Fibroblast of the aortic adventitia (primary cell): ENCODE results near the gene CCDC188. TPM values are rescaled to one million over a fixed set of nuclear protein-coding genes. Genes with fewer than 3 reads are reported as not detected.

Experiments used
- DNase-seq: peaks from one replicate; pipeline ENCODE4 v3.0.0-alpha.2; 2010; ENCODE audit warnings: low read depth
- H3K4me3 ChIP-seq: 2 replicates; pipeline ENCODE4 v1.5.1; 2011; ENCODE audit warnings: low read depth, mild to moderate bottlenecking, control low read depth, low read length, moderate library complexity
- total RNA-seq: library from RNA; depleted of rRNA; stranded (reverse); fragments of >200 nt; gene quantifications from 2 replicates; pipeline ENCODE4 v1.2.3, GENCODE V29; 2012; ENCODE audit warnings: low replicate concordance
- TF ChIP-seq, protein P1 (sequence below): IDR thresholded peaks from 2 replicates; pipeline ENCODE4 v1.5.1; 2011; ENCODE audit warnings: mild to moderate bottlenecking, low read length, control low read depth, inconsistent platforms; ENCODE audit not compliant: insufficient read depth

Gene CCDC188
- total RNA-seq, 1 donor, result 0.45 TPM

DNA sequence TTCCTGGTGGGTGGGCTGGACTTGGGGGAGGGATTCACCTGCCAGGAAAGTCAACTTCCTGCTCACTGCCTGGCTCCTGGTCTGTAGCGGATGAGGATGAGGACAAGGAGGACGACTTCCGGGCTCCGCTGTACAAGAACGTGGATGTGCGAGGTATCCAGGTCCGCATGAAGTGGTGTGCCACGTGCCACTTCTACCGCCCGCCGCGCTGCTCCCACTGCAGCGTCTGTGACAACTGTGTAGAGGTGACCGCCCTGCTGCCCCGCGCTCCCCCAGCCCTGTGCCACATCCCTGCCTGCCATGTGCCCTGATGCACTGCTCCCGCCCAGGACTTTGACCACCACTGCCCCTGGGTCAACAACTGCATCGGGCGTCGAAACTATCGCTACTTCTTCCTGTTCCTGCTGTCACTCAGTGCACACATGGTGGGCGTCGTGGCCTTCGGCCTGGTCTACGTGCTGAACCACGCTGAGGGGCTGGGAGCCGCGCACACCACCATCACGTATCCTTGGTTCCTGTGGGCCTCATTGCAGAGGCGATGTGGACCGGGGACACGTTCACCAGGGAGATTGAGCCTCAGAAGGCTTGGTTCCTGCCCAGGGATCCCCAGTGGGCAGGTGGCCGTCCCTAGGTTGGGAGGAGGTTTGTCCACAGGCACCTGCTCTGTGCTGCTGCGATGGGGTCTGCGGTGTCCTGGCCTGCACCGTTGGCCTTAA lies 11.3 kb downstream of the CCDC188 start:
- DNase-seq, result no peak
- no peak overlapping the region for H3K4me3 ChIP-seq
- TF ChIP-seq, protein P1, sequence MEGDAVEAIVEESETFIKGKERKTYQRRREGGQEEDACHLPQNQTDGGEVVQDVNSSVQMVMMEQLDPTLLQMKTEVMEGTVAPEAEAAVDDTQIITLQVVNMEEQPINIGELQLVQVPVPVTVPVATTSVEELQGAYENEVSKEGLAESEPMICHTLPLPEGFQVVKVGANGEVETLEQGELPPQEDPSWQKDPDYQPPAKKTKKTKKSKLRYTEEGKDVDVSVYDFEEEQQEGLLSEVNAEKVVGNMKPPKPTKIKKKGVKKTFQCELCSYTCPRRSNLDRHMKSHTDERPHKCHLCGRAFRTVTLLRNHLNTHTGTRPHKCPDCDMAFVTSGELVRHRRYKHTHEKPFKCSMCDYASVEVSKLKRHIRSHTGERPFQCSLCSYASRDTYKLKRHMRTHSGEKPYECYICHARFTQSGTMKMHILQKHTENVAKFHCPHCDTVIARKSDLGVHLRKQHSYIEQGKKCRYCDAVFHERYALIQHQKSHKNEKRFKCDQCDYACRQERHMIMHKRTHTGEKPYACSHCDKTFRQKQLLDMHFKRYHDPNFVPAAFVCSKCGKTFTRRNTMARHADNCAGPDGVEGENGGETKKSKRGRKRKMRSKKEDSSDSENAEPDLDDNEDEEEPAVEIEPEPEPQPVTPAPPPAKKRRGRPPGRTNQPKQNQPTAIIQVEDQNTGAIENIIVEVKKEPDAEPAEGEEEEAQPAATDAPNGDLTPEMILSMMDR, result no peak

DNA sequence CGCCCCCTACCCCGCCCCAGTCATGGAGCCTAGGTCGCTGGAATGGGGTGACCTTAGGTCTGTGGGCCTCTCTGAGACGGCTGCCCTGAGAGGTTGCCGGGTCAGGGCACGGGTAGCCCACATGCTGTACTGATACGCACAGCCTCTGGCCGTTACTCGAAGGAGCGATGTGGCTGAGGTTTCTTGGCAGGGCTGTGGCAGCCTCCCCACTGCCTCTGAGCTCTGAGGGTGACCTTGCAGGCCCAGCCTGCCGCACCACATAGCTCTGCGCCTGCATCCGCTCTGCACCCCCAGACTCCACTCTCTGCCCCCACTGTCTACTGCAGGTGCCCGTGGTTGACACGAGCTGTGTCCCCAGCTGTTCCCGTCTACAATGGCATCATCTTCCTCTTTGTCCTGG lies 12.0 kb downstream of the CCDC188 start:
- DNase-seq, result no peak
- TF ChIP-seq, protein P1, result no peak
- H3K4me3 ChIP-seq, result no peak overlapping the region

DNA sequence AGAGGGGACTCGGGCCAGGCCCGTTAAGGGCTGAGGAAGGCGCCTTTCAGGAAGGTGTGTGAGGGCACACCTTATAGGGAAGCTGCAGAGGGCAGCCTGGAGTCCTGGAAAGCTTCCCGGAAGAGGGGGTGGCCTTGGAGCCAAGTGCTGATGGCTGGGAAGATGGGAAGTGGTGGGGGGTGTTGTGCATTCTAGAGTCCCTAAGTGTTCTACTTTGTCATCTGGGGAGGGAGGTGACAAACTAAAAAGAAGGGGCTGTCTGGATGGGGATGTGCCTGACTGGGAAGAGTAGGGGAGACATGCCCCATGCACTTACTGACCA lies 12.5 kb downstream of the CCDC188 start:
- no peak for DNase-seq
- H3K4me3 ChIP-seq, result no peak overlapping the region
- TF ChIP-seq, protein P1, result no peak

DNA sequence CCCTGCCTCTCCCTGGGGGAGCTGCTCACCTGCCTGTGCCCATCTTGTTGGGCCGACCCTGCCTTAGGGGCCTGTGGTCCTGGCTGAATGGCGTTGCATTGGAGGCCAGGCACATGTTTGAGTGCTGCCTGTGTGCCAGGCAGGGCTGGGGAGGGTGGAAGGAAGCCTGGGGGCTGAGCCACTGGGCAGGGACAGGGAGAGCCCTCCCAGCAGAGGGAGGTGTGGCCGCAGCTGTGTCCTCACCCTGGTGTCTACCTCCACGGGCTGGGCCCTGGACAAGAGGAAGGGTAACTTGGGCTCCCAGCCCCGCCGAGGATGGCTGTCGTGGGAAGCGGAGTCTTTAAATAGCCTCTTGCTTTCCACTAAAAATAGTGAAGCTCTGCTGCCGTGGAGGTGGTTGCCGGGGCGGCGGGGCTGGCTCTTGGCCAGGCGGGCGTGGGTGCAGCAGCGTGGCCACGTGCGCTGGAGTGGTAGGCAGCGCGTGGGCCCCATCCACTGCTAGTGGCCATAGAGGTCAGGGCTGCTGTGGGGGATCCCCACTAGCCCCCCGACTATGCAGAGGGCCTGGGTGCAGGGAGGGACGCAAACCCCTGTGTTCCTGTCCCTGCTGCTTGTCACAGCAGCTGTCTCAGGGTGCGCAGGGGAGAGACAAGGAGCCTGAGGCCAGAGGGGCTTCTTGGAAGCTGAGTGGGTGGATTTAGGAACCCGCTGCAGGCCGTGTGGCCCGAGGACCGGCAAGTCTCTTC lies 13.0 kb downstream of the CCDC188 start:
- DNase-seq, result no peak
- TF ChIP-seq, protein P1, result no peak
- no peak overlapping the region for H3K4me3 ChIP-seq

DNA sequence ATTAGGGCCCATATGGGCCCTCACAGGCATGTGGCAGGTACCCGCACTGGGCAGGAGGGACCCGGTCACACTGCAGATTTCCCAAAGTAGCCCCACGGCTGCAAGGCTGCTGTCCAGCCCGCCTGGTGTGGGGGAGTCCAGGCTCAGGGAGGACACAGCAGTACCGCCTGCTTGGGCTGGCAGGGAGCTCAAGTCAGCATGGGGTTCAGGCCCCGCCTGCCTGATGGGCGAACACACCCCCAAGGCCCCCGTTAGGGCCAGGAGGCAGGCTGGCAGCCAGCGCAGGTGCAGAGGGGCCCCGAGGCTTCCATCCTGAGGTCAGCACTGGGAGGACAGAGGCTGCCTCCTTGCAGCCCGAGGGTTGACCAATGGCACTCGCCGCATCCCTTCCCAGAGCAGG lies 13.7 kb downstream of the CCDC188 start:
- TF ChIP-seq, protein P1, result no peak
- H3K4me3 ChIP-seq, result no peak overlapping the region
- no peak for DNase-seq

DNA sequence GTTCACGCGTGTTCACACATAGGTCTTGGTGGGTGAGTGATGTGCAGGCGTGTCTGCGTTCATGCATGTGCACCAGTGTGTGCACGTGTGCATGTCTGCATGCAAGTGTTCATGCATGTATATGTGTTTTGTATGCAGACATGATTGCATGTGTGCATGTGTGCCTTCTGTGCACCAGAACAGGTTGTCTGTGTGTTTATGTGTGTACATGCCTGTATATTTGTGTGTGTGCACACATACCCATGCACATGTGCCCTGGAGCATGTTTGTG lies 14.3 kb downstream of the CCDC188 start:
- no peak for DNase-seq
- H3K4me3 ChIP-seq, result no peak overlapping the region
- TF ChIP-seq, protein P1, result no peak
